CD4-positive, alpha-beta T cell treated with Interleukin-21 for 1 hour (primary cell): ENCODE data around the gene AUTS2.

Source experiments
- DNase-seq: peaks from one replicate; pipeline ENCODE4 v3.0.0-alpha.2; 2020

Gene AUTS2

DNA sequence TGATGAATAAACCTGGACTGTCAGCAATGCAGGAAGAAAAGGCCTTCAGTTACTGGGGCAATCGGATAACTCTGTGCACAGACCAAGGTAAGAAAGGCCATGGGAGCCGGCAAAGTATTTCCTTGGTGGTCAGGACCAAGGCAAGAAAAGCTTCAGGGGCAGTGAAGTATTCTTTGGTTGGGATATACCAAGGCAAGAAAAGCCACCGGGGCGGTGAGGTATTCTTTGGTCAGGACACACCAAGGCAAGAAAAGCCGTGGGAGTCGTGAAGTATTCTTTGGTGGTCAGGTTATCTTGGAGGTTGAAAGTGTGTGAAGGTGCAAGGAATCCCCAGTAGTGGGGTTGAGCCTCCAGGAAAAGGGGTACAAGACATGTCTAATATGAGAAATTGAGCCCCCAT is 1238.7 kb downstream of the AUTS2 start:
- no peak for DNase-seq

DNA sequence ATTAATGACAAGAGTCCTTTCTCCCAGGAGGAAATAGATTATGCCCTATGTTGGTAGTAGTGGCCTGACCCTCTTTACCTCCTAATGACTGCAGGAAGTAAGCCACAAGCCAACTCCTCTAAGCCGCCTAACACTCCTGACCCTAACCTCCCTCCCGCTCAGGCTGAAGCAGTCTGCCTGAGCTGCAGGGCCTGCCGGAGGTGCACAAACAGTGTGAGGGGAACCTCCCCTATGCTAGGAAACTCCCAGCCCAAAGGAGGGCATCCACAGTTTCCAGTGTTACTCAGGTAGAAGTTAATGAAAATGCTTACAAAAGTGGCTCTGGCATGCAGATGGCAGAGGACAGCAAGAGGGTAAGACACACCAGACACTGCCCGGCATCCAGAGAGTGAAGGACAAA is 1239.3 kb downstream of the AUTS2 start:
- DNase-seq: no peak

DNA sequence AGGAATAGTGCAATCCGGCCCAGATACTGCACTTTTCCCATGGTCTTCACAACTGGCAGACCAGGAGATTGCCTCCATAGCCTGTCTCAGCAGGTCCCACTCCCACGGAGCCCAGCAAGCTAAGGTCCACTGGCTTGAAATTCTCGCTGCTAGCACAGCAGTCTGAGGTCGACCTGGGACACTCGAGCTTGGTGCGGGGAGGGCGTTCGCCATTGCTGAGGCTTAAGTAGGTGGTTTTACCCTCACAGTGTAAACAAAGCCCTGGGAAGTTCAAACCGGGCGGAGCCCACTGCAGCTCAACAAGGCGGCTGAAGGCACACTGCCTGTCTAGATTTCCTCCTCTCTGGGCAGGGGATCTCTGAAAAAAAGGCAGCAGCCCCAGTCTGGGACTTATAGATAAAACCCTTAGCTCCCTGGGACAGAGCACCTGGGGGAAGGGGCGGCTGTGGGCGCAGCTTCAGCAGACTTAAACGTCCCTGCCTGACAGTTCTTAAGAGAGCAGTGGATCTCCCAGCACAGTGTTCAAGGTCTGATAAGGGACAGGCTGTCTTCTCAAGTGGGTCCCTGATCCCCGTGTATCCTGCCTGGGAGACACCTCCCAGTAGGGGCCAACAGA is 1240.1 kb downstream of the AUTS2 start:
- DNase-seq: no peak
